GM21619 (cell line): Measurements from ENCODE around the gene CDCA8.

ENCODE experiments used
- ATAC-seq: cut with Tn5 transposase; IDR thresholded peaks from one replicate; pipeline ENCODE4 v1.9.1; 2021; ENCODE audit not compliant: unreplicated experiment

The CDCA8 gene

GRCh38 chr1:37714689-37715088 lies 22.4 kb downstream of the CDCA8 start:
- ATAC-seq, result no peak

GRCh38 chr1:37716321-37716720 lies 24.0 kb downstream of the CDCA8 start:
- ATAC-seq, result no peak

GRCh38 chr1:37717631-37718030 lies 25.3 kb downstream of the CDCA8 start:
- ATAC-seq, result no peak

GRCh38 chr1:37718181-37718900 lies 26.0 kb downstream of the CDCA8 start:
- no peak for ATAC-seq

GRCh38 chr1:37718901-37719571 lies 26.7 kb downstream of the CDCA8 start:
- no peak for ATAC-seq

GRCh38 chr1:37719572-37720195 lies 27.4 kb downstream of the CDCA8 start:
- no peak for ATAC-seq

- no peak for ATAC-seq
These were observed 28.2 kb downstream of the CDCA8 start for GRCh38 chr1:37720231-37721130.

GRCh38 chr1:37721565-37721964 lies 29.2 kb downstream of the CDCA8 start:
- ATAC-seq, result no peak

- ATAC-seq, result no peak
These were observed 30.1 kb downstream of the CDCA8 start for GRCh38 chr1:37722181-37723071.

GRCh38 chr1:37723072-37723389 lies 30.7 kb downstream of the CDCA8 start:
- ATAC-seq, result no peak

- ATAC-seq, result no peak
These were observed 31.2 kb downstream of the CDCA8 start for GRCh38 chr1:37723390-37724078.

- no peak for ATAC-seq
These were observed 32.3 kb downstream of the CDCA8 start for GRCh38 chr1:37724575-37724974.

GRCh38 chr1:37725851-37726613 lies 33.7 kb downstream of the CDCA8 start:
- no peak for ATAC-seq

GRCh38 chr1:37726751-37727585 lies 34.7 kb downstream of the CDCA8 start:
- ATAC-seq, result no peak

- no peak for ATAC-seq
These were observed 36.1 kb downstream of the CDCA8 start for GRCh38 chr1:37728416-37728815.

- no peak for ATAC-seq
These were observed 38.1 kb downstream of the CDCA8 start for GRCh38 chr1:37730376-37730775.

GRCh38 chr1:37731312-37732019 lies 39.1 kb downstream of the CDCA8 start:
- ATAC-seq, result no peak
